HG02938 (cell line): ENCODE results near the gene NUMBL.
"Not testable (repeated sequence)": the region's sequence is repeated elsewhere in the genome, so short reads cannot be mapped to it uniquely, and the experiment has no call there.

ENCODE experiments used
- ATAC-seq: cut with Tn5 transposase; IDR thresholded peaks from one replicate; pipeline ENCODE4 v1.9.1; 2021; ENCODE audit warnings: mild to moderate bottlenecking, moderate library complexity; ENCODE audit not compliant: unreplicated experiment

The NUMBL gene

GRCh38 chr19:40633207-40633606 lies 57.2 kb downstream of the NUMBL start:
- no peak for ATAC-seq

- no peak for ATAC-seq
Measured at GRCh38 chr19:40632311-40633036, 58.0 kb downstream of the NUMBL start.

- no peak for ATAC-seq
Measured at GRCh38 chr19:40630571-40631160, 59.8 kb downstream of the NUMBL start.

GRCh38 chr19:40629346-40629745 lies 61.1 kb downstream of the NUMBL start:
- no peak for ATAC-seq

GRCh38 chr19:40627486-40628279 lies 62.8 kb downstream of the NUMBL start:
- ATAC-seq: no peak

- ATAC-seq: no peak
Measured at GRCh38 chr19:40626918-40627317, 63.5 kb downstream of the NUMBL start.

GRCh38 chr19:40625406-40626120 lies 64.9 kb downstream of the NUMBL start:
- no peak for ATAC-seq

- not testable (repeated sequence) for ATAC-seq
Measured at GRCh38 chr19:40624369-40625153, 65.9 kb downstream of the NUMBL start.

- ATAC-seq: no peak
Measured at GRCh38 chr19:40623403-40624251, 66.8 kb downstream of the NUMBL start.

- no peak for ATAC-seq
Measured at GRCh38 chr19:40622773-40623075, 67.7 kb downstream of the NUMBL start.

- no peak for ATAC-seq
Measured at GRCh38 chr19:40621966-40622772, 68.3 kb downstream of the NUMBL start.

- ATAC-seq: no peak
Measured at GRCh38 chr19:40621283-40621682, 69.2 kb downstream of the NUMBL start.

- no peak for ATAC-seq
Measured at GRCh38 chr19:40620161-40620485, 70.3 kb downstream of the NUMBL start.

- ATAC-seq: no peak
Measured at GRCh38 chr19:40619333-40620160, 70.9 kb downstream of the NUMBL start.

GRCh38 chr19:40617961-40618360 lies 72.5 kb downstream of the NUMBL start:
- ATAC-seq: no peak

GRCh38 chr19:40616941-40617340 lies 73.5 kb downstream of the NUMBL start:
- ATAC-seq: no peak

- ATAC-seq: no peak
Measured at GRCh38 chr19:40616178-40616577, 74.3 kb downstream of the NUMBL start.
